ENCODE measurements around the gene HLA-DPA1. TPM values are rescaled to one million over a fixed set of nuclear protein-coding genes. Genes with fewer than 3 reads are reported as not detected.

The HLA-DPA1 gene
- total and polyA plus RNA-seq, 4 donors = 12.0 to 49.3 (median 29.2) TPM

GRCh38 chr6:33114406-33114805 is 41.0 kb upstream of the HLA-DPA1 start:
- Histone ChIP-seq H3K4me1 (ENCODE audit: control insufficient read depth in 4 of 4, insufficient read depth in 4 of 4, low read length in 3 of 4) (no peaks in the 10 kb centered on the region), H3K9ac (ENCODE audit: low read depth in 1 of 2, low read length in 2 of 2) (no peak overlapping the region), H3K4me3 (ENCODE audit: low read depth in 1 of 3, low read length in 3 of 3) (no peak overlapping the region), H3K9me3 (ENCODE audit: control insufficient read depth in 4 of 4, low read length in 3 of 4) (no peaks in the 10 kb centered on the region), H3K27me3 (ENCODE audit: control insufficient read depth in 4 of 4, insufficient read depth in 4 of 4, low read length in 3 of 4) (peaks cover 0 to 21% (median 4%) of the 10 kb centered on the region in 4 donors), H3K27ac (ENCODE audit: low read depth in 1 of 2, low read length in 2 of 2) (no peak overlapping the region), H3K36me3 (ENCODE audit: control insufficient read depth in 4 of 4, insufficient read depth in 3 of 4, low read depth in 1 of 4, low read length in 3 of 4) (no peaks in the 10 kb centered on the region)
- TF ChIP-seq CTCF (IDR thresholded peaks at IDR 0.05; ENCODE audit: low read depth, low read length, missing input control) (no peak), REST (IDR thresholded peaks at IDR 0.05) (no peak), HNF4A (conservative IDR thresholded peaks at IDR 0.05) (no peak), GABPA (IDR thresholded peaks at IDR 0.05 in 1 of 2, conservative IDR thresholded peaks at IDR 0.05 in 1 of 2) (no peak), RAD21 (IDR thresholded peaks at IDR 0.05) (no peak), ZBTB33 (IDR thresholded peaks at IDR 0.05) (no peak), HNF4G (IDR thresholded peaks at IDR 0.05) (no peak), MAX (IDR thresholded peaks at IDR 0.05) (no peak)
- DNase-seq (ENCODE audit: low spot score) = no peak

GRCh38 chr6:33113755-33114154 is 40.3 kb upstream of the HLA-DPA1 start:
- peaks cover 0 to 22% (median 4%) of the 10 kb centered on the region in 4 donors for H3K27me3 ChIP-seq (ENCODE audit: control insufficient read depth in 4 of 4, insufficient read depth in 4 of 4, low read length in 3 of 4)
- H3K36me3 ChIP-seq (ENCODE audit: control insufficient read depth in 4 of 4, insufficient read depth in 3 of 4, low read depth in 1 of 4, low read length in 3 of 4) = no peaks in the 10 kb centered on the region
- H3K4me3 ChIP-seq (ENCODE audit: low read depth in 1 of 3, low read length in 3 of 3) = no peak overlapping the region
- 61% methylated on average over 7 of the region's 7 CpGs for WGBS
- DNase-seq (ENCODE audit: low spot score) = no peak
- no peaks in the 10 kb centered on the region for H3K9me3 ChIP-seq (ENCODE audit: control insufficient read depth in 4 of 4, low read length in 3 of 4)
- H3K27ac ChIP-seq (ENCODE audit: low read depth in 1 of 2, low read length in 2 of 2) = no peak overlapping the region
- no peak overlapping the region for H3K9ac ChIP-seq (ENCODE audit: low read depth in 1 of 2, low read length in 2 of 2)
- no peaks in the 10 kb centered on the region for H3K4me1 ChIP-seq (ENCODE audit: control insufficient read depth in 4 of 4, insufficient read depth in 4 of 4, low read length in 3 of 4)
- no peak for TF ChIP-seq SP1 (IDR thresholded peaks at IDR 0.05)
- no peak for TF ChIP-seq RAD21 (IDR thresholded peaks at IDR 0.05)
- no peak for TF ChIP-seq TAF1 (conservative IDR thresholded peaks at IDR 0.05)
- no peak for TF ChIP-seq GABPA (IDR thresholded peaks at IDR 0.05 in 1 of 2, conservative IDR thresholded peaks at IDR 0.05 in 1 of 2)
- no peak for TF ChIP-seq REST (IDR thresholded peaks at IDR 0.05)
- TF ChIP-seq ATF3 (IDR thresholded peaks at IDR 0.05) = no peak
- TF ChIP-seq ZBTB33 (IDR thresholded peaks at IDR 0.05) = no peak
- TF ChIP-seq FOXA2 (IDR thresholded peaks at IDR 0.05) = no peak
- TF ChIP-seq HNF4A (conservative IDR thresholded peaks at IDR 0.05) = no peak
- TF ChIP-seq NR2F2 (IDR thresholded peaks at IDR 0.05) = no peak
- no peak for TF ChIP-seq FOXA1 (IDR thresholded peaks at IDR 0.05)
- no peak for TF ChIP-seq HNF4G (IDR thresholded peaks at IDR 0.05)
- TF ChIP-seq CTCF (IDR thresholded peaks at IDR 0.05; ENCODE audit: low read depth, low read length, missing input control) = no peak
- no peak for TF ChIP-seq MAX (IDR thresholded peaks at IDR 0.05)
